GM03348 (cell line): Measurements from ENCODE around the gene PTPN22.

Source experiments
- DNase-seq: peaks from one replicate; pipeline ENCODE4 v3.0.0; 2012; ENCODE audit warnings: low spot score

The PTPN22 gene

DNA sequence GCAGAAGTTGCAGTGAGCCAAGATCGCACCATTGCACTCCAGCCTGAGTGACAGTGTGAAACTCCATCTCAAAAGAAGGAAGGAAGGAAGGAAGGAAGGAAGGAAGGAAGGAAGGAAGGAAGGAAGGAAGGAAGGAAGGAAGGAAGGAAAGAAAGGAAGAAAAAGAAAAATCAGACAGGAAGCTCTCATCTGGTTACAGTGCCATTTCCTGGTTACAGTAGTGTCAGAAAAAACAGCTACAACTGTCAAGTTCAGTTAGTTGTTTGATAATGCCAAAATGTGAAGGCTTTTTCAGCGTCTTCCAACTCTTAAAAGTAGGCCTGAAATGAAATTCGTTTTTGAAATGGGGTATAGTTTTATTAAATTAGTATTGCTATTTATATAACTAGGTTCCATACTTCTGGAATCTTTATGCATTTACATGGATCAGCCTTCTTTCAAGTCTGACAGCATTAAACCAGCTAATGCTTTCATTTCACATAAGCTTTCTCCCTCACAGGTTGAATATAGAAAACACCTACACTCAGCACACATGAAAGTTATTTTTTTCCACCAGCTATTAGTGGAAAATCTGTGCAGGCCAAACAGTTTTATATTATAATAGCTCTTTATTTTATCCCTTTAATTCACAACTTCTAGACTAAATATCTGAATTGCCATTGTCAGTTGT is 21.2 kb downstream of the PTPN22 start:
- DNase-seq = no peak

DNA sequence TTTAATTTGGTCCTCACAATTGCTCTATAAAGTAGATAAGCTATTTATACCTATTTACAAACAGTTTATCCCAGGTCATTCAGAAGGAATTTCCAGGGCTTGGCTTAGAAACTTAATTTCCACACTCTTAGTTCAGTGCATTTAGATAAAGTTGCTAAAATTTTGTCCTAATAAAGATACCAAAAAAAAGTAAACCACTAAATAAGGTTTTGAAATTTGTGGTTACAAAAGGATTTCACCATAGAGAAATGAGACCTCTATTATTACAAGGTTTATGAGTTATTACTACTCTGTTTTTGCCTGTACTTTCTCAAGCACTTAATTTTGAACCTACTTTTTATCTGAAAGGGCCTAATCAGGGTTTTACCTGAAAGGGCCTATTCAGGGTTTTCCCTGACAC is 22.4 kb downstream of the PTPN22 start:
- peak; percentile 23 for DNase-seq

DNA sequence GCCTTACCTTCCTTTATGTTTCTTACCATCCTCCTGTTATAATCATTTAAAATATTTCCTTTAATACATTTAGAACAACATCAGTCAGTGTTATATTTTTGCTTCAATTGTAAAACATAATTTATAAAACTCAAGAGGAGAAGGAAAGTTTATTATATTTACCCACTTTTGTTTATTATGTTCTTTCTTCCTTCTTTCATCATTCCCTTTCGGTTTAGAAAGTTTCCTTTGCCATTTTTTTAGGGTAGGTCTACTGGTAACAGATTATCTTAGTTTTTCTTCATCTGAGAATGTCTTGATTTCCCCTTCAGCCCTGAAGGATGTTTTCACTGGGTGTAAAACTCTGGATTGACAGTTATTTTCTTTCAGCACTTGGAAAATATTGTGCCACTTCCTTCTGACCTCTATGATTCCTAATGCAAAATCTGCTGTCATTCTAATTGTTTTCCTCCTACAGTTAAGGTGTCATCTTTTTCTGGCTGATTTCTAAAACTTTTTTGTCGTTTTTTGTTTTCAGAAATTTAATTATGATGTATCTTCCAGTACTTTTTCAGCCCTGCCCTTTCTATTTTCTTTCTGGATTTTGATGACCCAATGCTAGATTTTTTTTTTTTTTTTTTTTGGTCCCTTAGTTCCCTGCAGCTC is 25.0 kb downstream of the PTPN22 start:
- DNase-seq = no peak

DNA sequence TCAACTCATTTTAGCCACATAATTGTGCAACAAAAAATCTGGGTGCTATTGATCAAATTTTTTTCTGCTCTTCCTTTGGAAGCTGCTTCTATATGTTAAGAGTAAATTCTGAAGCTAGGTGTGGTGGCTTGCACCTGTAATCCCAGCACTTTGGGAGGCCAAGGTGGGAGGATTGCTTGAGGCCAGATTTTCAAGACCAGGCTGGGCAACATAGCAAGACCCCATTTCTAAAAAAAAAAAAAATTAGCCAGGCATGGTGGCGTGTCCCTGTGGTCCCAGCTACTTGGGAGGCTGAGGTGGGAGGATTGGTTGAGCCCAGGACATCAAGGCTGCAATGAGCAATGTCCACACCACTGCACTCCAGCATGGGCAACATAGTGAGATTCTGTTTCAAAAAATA is 35.0 kb downstream of the PTPN22 start:
- no peak for DNase-seq

DNA sequence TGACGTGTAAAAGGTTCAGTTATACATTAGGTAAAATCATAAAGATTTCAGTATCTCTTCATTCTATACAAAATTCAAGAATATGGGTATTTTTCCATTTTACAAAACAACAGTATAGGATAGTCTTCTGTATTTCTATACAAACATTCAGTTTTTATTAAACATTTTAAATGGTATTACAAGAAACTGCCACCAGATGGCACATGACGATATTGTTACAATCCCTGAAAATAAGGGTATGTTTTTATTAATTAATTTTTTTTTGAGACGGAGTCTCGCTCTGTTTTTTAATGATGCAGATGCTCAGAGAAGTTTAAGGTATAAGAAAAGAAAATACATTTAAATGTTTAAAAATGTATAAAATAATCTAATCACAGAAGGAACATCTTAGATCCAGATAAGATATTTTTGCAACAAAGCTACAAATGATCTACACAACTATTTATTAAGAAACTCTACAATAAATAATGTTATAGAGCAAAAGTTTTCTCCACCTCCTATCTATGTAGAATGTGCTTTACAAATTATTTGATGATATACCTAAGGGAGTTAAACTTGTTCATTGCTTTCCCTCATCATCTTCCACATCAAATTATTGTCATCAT is 35.7 kb downstream of the PTPN22 start:
- DNase-seq = peak; percentile 60

DNA sequence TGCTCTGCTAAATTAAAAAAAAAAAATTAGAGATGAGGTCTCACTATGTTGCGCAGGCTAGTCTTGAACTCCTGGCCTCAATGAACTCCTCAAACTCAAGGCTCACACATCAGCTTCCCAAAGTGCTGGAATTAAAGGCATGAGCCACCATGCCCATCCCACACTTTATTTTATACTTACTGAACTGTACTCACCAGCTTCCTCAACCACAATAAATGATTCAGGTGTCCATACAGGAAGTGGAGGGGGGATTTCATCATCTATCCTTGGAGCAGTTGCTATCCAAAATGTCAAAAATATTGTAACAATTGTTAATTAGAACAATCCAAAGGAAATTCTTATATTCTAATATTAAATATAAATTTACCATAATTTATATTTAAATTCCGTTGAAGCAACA is 36.8 kb downstream of the PTPN22 start:
- no peak for DNase-seq

DNA sequence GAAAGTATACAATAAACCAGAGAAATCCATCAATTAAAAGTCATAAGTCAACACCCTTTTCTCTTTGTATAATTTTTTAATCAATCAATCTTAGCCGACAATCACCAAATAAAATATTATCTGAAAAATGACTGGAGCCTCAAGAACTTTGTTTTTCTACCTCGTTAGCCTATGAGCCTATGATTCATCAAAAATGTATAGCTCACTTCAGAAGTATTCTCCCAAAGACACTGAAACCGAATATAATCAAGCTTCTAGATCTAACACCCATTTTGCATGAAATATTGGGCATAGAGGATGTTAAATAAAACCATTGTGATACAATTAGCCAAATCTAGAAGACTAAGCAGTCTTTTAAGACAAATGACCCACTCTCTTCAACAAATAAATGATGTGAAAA is 41.5 kb downstream of the PTPN22 start:
- no peak for DNase-seq

DNA sequence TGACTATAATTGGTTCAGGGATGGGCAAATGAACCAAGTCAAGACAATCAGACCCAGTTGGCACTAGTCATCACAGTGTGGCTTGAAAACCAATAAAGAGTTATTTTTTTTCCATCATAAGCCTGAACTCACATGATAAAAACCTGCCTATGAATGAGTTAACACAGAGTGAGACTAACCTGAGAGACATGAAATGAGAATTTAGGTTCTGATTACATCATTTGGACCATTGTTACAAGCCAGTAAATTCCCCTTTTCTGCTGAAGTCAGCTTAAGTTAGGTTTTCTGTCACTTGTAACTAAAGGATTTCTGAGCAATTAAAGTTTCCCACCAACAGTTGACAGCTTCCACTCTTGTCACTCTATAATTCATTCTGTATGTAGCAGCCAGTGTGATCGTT is 49.6 kb downstream of the PTPN22 start:
- DNase-seq = no peak

DNA sequence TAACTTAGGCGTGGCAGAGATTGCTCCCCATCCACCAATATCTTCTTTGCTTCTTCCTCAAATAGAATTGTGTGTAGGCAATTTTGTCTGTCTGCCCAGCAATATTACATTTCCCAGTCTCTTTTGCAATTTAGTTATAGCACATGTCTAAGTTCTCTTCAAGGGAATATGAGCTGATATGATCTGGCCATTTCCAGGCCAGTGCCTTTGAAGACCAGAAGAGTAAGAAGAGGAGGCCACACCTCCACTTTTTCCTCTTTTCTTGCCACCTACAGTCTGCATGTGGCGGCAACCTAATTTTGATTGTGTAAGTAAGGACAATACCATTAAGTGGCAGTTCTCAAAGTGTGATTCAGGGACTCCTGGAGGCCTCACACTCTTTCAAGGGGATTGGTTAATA is 52.9 kb downstream of the PTPN22 start:
- DNase-seq = no peak

DNA sequence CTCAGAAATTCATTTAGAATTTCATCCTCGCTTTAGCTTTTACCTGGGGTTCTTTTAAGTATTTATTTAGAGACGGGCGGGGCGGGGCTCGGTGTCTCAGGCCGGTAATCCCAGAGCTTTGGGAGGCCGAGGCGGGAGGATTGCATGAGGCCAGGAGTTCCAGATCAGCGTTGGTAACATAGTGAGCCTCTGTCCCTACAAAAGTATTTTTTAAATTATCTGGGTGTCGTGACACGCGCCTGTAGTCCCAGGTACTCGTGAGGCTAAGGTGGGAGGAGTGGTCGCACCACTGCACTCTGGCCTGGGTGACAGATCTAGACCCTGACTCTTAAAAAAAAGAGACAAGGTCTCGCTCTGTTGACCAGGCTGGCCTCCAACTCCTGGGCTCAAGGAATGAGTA is 58.3 kb downstream of the PTPN22 start:
- no peak for DNase-seq

DNA sequence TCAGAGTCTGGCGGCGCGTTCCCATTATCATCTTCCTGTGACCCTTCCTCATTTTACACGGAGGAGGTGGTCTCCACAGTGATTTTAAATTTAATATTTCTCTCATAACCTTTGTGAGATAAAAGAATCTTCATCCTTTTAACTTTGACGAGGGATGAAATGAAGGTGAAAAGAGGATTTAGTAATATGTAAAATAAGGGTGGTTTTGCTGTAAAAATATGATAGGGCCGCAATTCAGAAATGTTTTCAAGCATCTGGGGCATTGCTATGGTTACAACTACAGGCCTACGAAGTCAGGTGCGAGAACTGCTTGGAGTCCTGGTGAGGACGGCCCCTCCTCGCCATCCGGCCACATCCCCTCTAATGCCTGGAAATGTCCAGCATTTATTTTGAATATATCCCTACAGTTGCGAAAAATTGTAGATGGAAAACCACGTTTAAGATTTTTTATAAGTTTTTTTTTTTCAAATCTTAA is 58.8 kb downstream of the PTPN22 start:
- DNase-seq = peak; percentile 10

DNA sequence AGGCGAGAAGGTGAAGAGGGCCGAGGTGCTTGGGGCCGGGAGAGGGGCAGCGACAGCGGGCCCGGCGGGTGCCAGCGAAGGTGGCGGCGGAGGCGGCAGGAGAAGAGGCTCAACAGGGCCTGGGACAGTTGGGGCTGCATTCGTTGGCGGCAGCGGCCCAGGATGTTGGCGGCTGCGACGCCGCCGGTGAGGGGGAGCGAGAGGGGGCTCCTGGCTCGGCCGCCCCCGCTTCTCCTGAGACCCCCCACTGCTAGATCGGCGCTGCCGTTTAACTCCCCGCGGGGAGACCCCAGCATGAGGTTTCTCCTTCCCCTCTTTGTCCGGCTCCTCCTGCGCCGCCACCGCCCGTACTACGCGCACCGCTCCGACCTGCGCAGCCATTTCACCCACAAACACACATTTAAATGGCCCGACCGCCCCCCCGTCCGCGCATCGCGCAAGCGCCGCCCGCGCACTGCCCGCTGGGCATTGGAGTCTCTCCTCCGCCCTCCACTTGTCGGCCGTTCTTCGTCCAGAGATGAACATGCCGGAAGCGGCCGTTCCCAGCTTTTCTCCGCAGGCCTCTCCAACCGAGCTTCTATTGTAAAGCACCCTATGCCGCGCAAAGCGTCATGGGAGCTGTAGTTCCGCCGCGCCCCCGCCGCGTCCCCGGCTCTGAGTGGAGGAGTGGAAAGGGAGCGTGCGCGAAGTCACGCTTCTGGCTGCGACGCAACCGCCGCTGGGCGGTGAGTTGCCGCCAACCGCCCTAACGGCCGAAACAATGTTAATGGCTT is 59.4 kb downstream of the PTPN22 start, which contains the start of gene RSBN1:
Gene RSBN1 (minus strand): TSS at position 589 of the 773 bp plus-strand sequence. CDS start 64 bp downstream, at position 525.
- DNase-seq = peak; percentile 96

DNA sequence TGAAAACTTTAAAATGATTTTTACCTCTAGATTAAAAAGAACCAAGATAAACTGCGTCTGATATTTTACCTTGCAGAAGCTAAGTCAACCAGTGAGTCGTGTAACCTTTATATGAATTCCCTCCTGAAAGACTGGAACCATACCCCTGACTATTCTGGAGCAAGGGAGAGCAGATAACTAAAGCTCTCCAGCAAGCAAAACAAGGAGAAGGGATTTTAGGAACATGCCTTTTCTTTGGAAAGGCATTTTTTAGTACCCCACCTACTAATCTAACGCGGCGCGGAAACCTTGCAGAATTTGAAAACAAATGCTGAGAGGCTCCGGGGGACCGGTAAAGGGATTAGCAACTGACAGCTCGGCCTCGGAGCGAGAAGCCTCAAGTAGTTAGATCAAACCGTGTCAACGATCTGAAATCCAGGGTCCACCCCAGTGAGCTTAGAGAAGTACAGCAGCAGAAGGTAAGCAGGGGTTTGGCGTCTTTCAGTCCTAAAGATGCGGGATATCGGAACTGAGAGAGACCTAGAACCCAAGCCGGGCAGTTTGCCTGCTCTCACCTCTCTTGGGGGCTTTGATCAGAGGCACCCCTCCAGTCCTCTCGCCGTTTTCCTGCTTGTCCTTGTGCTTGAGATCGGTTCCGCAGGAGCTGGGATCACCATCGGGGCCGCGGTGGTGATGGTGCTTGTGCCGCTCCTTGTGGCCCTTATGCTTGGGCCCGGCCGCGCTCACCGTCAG is 60.2 kb downstream of the PTPN22 start:
- DNase-seq = peak; percentile 22

DNA sequence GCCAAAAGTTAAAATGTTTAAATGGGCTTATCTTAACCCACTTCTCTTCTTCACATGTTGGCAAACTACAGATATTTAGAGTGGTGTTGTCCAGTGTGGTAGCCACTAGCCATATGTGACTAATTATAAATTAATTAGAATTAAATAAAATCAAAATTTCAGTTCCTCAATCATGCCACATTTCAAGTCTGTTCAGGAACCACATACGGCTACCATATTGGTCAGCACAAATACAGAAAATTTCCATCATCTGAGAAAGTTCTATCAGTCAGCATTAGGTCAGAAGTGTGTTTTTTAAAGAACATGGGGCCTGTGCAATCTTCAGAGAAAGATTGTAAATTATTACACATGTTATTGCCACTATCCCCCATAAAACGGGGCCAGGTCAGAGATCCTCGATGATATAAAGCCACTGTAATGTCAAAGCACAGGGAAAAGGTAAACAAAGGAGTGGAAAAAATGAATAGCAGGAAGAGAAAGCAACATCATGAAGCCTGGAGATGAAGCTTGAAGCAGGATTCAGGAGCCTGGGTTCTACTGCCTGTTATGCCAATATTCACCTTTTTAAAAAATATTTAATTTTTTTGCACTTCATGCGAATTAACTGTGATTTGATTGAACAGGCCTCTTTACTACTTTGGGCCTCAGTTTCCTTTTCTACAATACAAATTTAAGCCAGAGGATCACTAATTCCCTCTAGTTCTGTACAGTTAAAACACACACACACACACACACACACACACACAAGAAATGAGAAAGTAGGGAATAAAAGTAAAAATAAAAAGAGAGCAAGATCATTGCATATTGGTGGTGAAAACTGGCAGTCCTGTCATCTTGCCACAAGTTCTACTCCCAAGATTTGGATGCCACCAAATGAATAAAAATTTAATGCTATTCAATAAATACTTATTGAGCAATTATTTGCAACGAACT is 61.6 kb downstream of the PTPN22 start:
- DNase-seq = no peak

DNA sequence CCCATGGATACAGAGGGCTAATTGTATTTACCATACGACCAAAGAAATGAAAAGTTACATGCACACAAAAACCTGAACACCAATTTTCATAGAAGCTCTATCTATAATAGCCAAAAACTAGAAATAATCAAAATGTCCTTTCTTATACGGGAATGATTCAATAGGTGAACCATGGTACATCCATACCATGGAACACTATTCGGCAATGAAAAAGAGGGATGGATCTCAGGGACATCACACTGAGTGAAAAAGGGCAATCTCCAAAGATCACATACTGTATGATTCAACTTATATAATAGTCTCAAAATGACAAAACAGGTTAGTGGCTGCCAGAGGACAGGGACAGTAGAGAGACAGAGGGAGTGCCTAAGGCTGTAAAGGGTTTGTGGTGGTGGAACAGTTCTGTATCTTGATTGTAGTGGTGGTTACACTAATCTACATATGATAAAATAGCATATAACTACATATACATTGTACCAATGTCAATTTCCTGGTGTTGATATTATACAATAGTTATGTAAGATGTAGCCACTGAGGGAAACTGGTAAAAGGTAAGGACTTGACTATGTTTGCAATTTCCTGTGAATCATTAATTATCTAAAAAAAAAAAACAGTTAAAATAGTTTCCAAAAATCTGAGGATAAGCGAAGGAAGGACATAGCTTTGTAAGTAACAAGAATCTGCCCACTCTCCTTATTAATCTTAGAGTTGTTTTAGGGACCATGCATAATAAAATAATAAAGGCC is 62.9 kb downstream of the PTPN22 start:
- no peak for DNase-seq

DNA sequence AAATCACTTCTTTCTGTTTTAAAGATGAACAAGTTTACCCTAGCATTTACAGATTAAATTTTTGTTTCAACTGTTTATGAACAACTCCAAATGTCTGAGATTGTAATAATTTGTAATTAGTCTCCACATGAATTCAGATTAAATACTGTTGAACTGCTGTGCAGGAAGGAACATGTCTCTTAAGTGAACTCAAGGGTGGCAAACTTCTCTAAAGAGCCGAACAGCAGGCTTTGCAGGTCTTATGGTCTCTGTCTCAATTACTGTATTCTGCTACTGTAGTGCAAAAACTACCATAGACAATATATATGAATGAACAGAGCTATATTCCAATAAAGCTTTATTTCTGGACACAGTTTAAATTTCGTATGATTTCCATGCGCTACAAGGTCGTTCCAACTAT is 65.9 kb downstream of the PTPN22 start:
- no peak for DNase-seq

DNA sequence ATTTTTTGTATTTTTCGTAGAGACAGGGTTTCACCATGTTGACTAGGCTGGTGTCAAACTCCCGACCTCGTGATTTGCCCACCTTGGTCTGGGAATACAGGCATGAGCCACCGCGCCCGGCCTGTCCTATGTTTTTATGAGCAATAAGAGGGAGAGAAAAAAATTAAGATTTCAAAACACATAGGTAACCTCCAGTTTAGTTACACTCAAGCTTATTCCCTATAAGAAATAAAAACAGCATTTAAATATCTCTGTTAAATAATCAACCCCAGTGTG is 66.3 kb downstream of the PTPN22 start:
- DNase-seq = no peak

DNA sequence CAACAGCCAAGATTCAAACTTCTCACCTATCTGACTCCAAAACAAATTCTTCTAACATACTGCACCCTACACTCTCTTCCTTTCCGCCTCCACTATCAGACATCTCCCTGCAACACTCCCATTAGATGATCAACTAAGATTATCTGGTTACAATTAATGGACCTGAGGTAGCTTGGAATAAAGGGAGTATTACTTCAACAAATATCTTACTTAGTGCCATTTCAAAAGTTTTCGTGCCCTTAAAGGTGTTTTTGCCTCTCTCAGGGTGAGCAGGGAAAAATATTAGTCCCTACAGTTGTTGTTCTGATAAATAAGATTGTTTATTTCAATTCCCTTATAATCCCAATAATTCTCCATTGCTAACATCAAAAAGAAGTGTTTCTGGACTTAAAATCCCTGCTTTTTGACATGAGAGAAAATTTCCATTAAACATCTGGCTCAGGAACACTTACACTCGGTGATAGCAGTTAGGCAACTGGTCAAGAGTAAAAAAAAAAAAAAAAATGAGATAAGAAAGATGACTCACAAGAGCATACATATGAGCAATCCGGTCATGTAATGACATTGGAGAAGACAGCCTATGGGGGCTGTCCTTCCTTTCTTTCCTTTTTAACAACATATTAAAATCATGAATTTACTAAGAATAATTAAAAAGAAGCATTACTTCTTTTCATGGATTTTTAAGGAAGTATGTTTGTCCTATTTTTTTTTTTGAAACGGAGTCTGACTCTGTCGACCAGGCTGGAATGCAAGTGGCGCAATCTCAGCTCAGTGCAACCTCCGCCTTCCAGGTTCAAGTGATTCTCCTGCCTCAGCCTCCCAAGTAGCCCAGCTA is 66.9 kb downstream of the PTPN22 start:
- DNase-seq = peak; percentile 59

DNA sequence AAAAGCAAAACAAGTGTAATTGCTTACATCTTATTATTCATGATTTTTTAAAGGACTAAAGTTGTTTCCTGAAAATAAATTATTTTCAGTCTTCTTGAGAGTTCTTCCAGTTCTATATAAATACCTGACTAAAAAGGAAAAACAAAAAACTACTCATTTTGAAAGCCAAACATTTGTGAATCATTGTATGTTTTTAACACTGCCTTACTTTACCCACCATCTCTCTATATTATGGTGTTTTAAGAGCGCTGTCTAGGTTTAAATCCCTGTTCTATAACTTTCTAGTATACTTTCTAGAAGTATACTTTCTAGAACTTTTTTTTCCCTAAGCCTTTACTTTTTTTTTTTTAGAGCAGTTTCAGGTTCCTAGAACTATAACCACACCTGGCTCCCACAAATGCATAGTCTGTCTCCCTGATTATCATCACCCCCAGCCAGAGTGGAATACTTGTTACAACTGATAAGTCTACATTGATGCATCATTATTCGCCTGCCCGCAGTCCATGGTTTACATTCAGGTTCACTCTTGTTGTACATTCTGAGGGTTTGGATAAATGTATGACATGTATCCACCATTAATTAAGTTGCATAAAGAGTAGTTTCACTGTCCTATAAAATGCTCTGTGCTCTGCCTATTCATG is 69.0 kb downstream of the PTPN22 start:
- DNase-seq = no peak
